22Rv1 (cell line): ENCODE results near the gene CENPW.

ENCODE experiments used
- CTCF ChIP-seq: fragments of 450-650 bp; IDR thresholded peaks from 2 replicates; pipeline ENCODE4 v1.5.1; 2017; ENCODE audit warnings: mild to moderate bottlenecking
- ZFX ChIP-seq: fragments of 450-650 bp; IDR thresholded peaks from 2 replicates; pipeline ENCODE4 v1.6.1; 2017; ENCODE audit warnings: antibody characterized with exemption, borderline replicate concordance

- TF ChIP-seq CTCF = no peak
- TF ChIP-seq ZFX = no peak
Measured at GRCh38 chr6:126356526-126356925, 16.6 kb downstream of the CENPW start.
